ENCODE data around the gene PRR14L. TPM values are rescaled to one million over a fixed set of nuclear protein-coding genes. Genes with fewer than 3 reads are reported as not detected.
"Not testable (repeated sequence)": the region's sequence is repeated elsewhere in the genome, so short reads cannot be mapped to it uniquely, and the experiment has no call there.

PRR14L gene
- total RNA-seq, 1 donor from 2014 or later: 68.9 TPM

- DNase-seq (ENCODE audit: extremely low spot score, unreplicated experiment): no peak
- H3K27me3 Mint-ChIP-seq: no peaks in the 10 kb centered on the region
- no peaks in the 10 kb centered on the region for H3K4me1 Mint-ChIP-seq (ENCODE audit: unreplicated experiment)
- TF ChIP-seq CTCF (conservative IDR thresholded peaks at IDR 0.05): no peak
- H3K36me3 Mint-ChIP-seq: peaks cover 10% of the 10 kb centered on the region
- H3K27ac Mint-ChIP-seq: no peak overlapping the region
- no peaks in the 10 kb centered on the region for H3K9me3 Mint-ChIP-seq
- no peak overlapping the region for H3K4me3 Mint-ChIP-seq
Observed at GRCh38 chr22:31768422-31769059, 18.6 kb upstream of the PRR14L start.

- Mint-ChIP-seq H3K9me3 (no peaks in the 10 kb centered on the region), H3K4me3 (no peak overlapping the region), H3K36me3 (peaks cover 17% of the 10 kb centered on the region), H3K27ac (no peak overlapping the region), H3K27me3 (no peaks in the 10 kb centered on the region), H3K4me1 (ENCODE audit: unreplicated experiment) (no peaks in the 10 kb centered on the region)
- TF ChIP-seq CTCF (conservative IDR thresholded peaks at IDR 0.05): no peak
- DNase-seq (ENCODE audit: extremely low spot score, unreplicated experiment): no peak
Observed at GRCh38 chr22:31764785-31765184, 14.9 kb upstream of the PRR14L start.

- not testable (repeated sequence) for DNase-seq (ENCODE audit: extremely low spot score, unreplicated experiment); H3K27me3 Mint-ChIP-seq; H3K4me3 Mint-ChIP-seq; H3K9me3 Mint-ChIP-seq; H3K36me3 Mint-ChIP-seq; H3K27ac Mint-ChIP-seq
- peaks cover 14% of the 10 kb centered on the region for H3K4me1 Mint-ChIP-seq (ENCODE audit: unreplicated experiment)
Observed at GRCh38 chr22:31758860-31759259, 8.9 kb upstream of the PRR14L start.

GRCh38 chr22:31757265-31757664, 7.3 kb upstream of the PRR14L start:
- Mint-ChIP-seq H3K4me3 (no peak overlapping the region), H3K27me3 (no peaks in the 10 kb centered on the region), H3K36me3 (peaks cover 7% of the 10 kb centered on the region), H3K27ac (no peak overlapping the region), H3K4me1 (ENCODE audit: unreplicated experiment) (peaks cover 27% of the 10 kb centered on the region), H3K9me3 (no peaks in the 10 kb centered on the region)
- TF ChIP-seq CTCF (conservative IDR thresholded peaks at IDR 0.05): no peak
- DNase-seq (ENCODE audit: extremely low spot score, unreplicated experiment): no peak

- Mint-ChIP-seq H3K9me3 (no peaks in the 10 kb centered on the region), H3K27ac (peak overlapping the region; percentile 77), H3K4me1 (ENCODE audit: unreplicated experiment) (peaks cover 38% of the 10 kb centered on the region), H3K27me3 (no peaks in the 10 kb centered on the region), H3K36me3 (no peaks in the 10 kb centered on the region), H3K4me3 (peak overlapping the region; percentile 96)
- no peak for TF ChIP-seq CTCF (conservative IDR thresholded peaks at IDR 0.05)
- DNase-seq (ENCODE audit: extremely low spot score, unreplicated experiment): no peak
Observed at GRCh38 chr22:31754813-31755212, 4.9 kb upstream of the PRR14L start.

GRCh38 chr22:31753634-31754501, 3.9 kb upstream of the PRR14L start, which contains the start of gene DEPDC5:
Gene DEPDC5 (plus strand): TSS chr22:31754019. CDS start chr22:31754922, 903 bp downstream.
- Mint-ChIP-seq H3K9me3 (no peaks in the 10 kb centered on the region), H3K4me3 (peak within 1 kb of the TSS; percentile 96), H3K36me3 (no peaks in the 10 kb centered on the region), H3K4me1 (ENCODE audit: unreplicated experiment) (peaks cover 38% of the 10 kb centered on the region), H3K27me3 (no peaks in the 10 kb centered on the region), H3K27ac (peak within 1 kb of the TSS; percentile 99)
- TF ChIP-seq CTCF (conservative IDR thresholded peaks at IDR 0.05): no peak
- DNase-seq (ENCODE audit: extremely low spot score, unreplicated experiment): peak; percentile 99

Measured in type B pancreatic cell (in vitro differentiated cells).